ENCODE results near the gene ATP11B. TPM values are rescaled to one million over a fixed set of nuclear protein-coding genes. Genes with fewer than 3 reads are reported as not detected.

Gene ATP11B
- total and polyA plus RNA-seq, 9 of the 15 experiments (the other 6 are each of a cell fraction or from before 2014, with no cell fraction given): 11.9 to 68.7 (median 41.8) TPM

GRCh38 chr3:182787302-182788036 lies 5.8 kb upstream of the ATP11B start (continued):
- TF ChIP-seq RHOXF2B (CRISPR knock-in tag; conservative IDR thresholded peaks at IDR 0.05) (no peak), JUNB (CRISPR knock-in tag; conservative IDR thresholded peaks at IDR 0.05) (no peak), NFATC3 (IDR thresholded peaks at IDR 0.05) (no peak), PBX2 (CRISPR knock-in tag; IDR thresholded peaks at IDR 0.05; ENCODE audit: low read depth) (no peak), PBX2 (tag; conservative IDR thresholded peaks at IDR 0.05; ENCODE audit: low read depth) (peak; percentile 62), ZFPM2 (CRISPR knock-in tag; IDR thresholded peaks at IDR 0.05) (no peak), SMC3 (conservative IDR thresholded peaks at IDR 0.05; ENCODE audit: insufficient read depth, low read depth, low read length) (no peak), ATF3 (IDR thresholded peaks at IDR 0.05) (no peak), ATF3 (CRISPR knock-in tag; conservative IDR thresholded peaks at IDR 0.05) (no peak), KAT7 (CRISPR knock-in tag; IDR thresholded peaks at IDR 0.05; ENCODE audit: borderline replicate concordance) (no peak), ZC3H11A (IDR thresholded peaks at IDR 0.05; ENCODE audit: low read depth, low read length) (no peak), CBFB (CRISPR knock-in tag; IDR thresholded peaks at IDR 0.05) (no peak), CBFA2T3 (IDR thresholded peaks at IDR 0.05) (peak; percentile 92), ZNF165 (CRISPR knock-in tag; IDR thresholded peaks at IDR 0.05; ENCODE audit: borderline replicate concordance) (no peak), KDM1A (IDR thresholded peaks at IDR 0.05) (peak; percentile 50 to 57; a peak in 3 of 4 replicates), MECOM (CRISPR knock-in tag; IDR thresholded peaks at IDR 0.05) (no peak), SP1 (CRISPR knock-in tag; IDR thresholded peaks at IDR 0.05) (no peak), NR2C2 (CRISPR knock-in tag; IDR thresholded peaks at IDR 0.05) (no peak), NR2C2 (tag; IDR thresholded peaks at IDR 0.05) (no peak), KLF16 (IDR thresholded peaks at IDR 0.05) (peak; percentile 81), NR3C1 (CRISPR knock-in tag; IDR thresholded peaks at IDR 0.05) (no peak), USF1 (CRISPR knock-in tag; IDR thresholded peaks at IDR 0.05) (no peak), SMARCA4 (IDR thresholded peaks at IDR 0.05) (peak; percentile 79)
